ENCODE results near the gene PEPD. TPM values are rescaled to one million over a fixed set of nuclear protein-coding genes. Genes with fewer than 3 reads are reported as not detected.

The PEPD gene
- polyA plus RNA-seq, 1 donor from 2014 or later: 43.9 TPM

DNA sequence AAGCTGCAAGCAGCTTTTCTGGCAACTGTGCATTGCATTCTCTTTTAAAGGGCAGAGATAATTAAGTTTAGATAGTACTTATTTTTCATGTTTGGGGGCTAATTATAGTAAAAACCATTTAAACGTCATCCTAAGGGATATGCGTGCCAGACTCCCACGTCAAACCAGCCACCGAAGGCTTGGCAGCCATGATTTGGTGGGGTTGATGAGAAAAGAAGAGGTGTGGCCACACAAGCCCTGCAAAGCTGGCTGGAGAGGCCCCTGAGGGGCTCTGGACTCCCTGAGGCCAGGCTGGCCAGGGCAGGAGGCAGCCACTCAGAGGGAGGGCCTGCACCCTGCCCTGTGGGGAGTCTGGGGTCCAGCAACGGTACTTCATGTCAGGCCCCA, 17.5 kb downstream of the PEPD start:
- H3K36me3 ChIP-seq (ENCODE audit: insufficient read depth, low read length): no peaks in the 10 kb centered on the region
- no peaks in the 10 kb centered on the region for H3K27me3 ChIP-seq (ENCODE audit: insufficient read depth, low read depth, low read length)
- H3K79me2 ChIP-seq (replicated peaks; ENCODE audit: insufficient read depth, low read length): no peaks in the 10 kb centered on the region
- no peak overlapping the region for H2AFZ ChIP-seq (ENCODE audit: low read depth, low read length)
- H3F3A ChIP-seq (ENCODE audit: insufficient read depth, low read length, poor library complexity, severe bottlenecking): no peaks in the 10 kb centered on the region
- H3K9ac ChIP-seq (ENCODE audit: low read length): no peak overlapping the region
- H3K27ac ChIP-seq (ENCODE audit: low read length): no peak overlapping the region
- no peak overlapping the region for H3K4me3 ChIP-seq (ENCODE audit: low read length)
- H3K9me3 ChIP-seq (ENCODE audit: low read length): no peaks in the 10 kb centered on the region
- H3K4me2 ChIP-seq (ENCODE audit: low read length): no peak overlapping the region
- TF ChIP-seq RAD21 (conservative IDR thresholded peaks at IDR 0.05): no peak
- TF ChIP-seq POLR2AphosphoS5 (IDR thresholded peaks at IDR 0.05): no peak
- TF ChIP-seq SMC3 (conservative IDR thresholded peaks at IDR 0.05; ENCODE audit: poor library complexity): no peak
- TF ChIP-seq REST (IDR thresholded peaks at IDR 0.05; ENCODE audit: borderline replicate concordance): no peak
- no peak for TF ChIP-seq TAF1 (IDR thresholded peaks at IDR 0.05; ENCODE audit: low read depth)
- TF ChIP-seq EZH2 (IDR thresholded peaks at IDR 0.05; ENCODE audit: borderline replicate concordance, insufficient read depth, low read length, poor library complexity, severe bottlenecking): no peak
- no peak for TF ChIP-seq MXI1 (conservative IDR thresholded peaks at IDR 0.05; ENCODE audit: poor library complexity, severe bottlenecking)
- TF ChIP-seq, protein P1, sequence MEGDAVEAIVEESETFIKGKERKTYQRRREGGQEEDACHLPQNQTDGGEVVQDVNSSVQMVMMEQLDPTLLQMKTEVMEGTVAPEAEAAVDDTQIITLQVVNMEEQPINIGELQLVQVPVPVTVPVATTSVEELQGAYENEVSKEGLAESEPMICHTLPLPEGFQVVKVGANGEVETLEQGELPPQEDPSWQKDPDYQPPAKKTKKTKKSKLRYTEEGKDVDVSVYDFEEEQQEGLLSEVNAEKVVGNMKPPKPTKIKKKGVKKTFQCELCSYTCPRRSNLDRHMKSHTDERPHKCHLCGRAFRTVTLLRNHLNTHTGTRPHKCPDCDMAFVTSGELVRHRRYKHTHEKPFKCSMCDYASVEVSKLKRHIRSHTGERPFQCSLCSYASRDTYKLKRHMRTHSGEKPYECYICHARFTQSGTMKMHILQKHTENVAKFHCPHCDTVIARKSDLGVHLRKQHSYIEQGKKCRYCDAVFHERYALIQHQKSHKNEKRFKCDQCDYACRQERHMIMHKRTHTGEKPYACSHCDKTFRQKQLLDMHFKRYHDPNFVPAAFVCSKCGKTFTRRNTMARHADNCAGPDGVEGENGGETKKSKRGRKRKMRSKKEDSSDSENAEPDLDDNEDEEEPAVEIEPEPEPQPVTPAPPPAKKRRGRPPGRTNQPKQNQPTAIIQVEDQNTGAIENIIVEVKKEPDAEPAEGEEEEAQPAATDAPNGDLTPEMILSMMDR (IDR thresholded peaks at IDR 0.05; ENCODE audit: poor library complexity, severe bottlenecking): no peak
- TF ChIP-seq EP300 (conservative IDR thresholded peaks at IDR 0.05; ENCODE audit: poor library complexity, severe bottlenecking): no peak
- no peaks in the 10 kb centered on the region for H3K9me2 ChIP-seq (ENCODE audit: insufficient read depth, low read length)
- no peaks in the 10 kb centered on the region for H4K20me1 ChIP-seq (ENCODE audit: insufficient read depth)

DNA sequence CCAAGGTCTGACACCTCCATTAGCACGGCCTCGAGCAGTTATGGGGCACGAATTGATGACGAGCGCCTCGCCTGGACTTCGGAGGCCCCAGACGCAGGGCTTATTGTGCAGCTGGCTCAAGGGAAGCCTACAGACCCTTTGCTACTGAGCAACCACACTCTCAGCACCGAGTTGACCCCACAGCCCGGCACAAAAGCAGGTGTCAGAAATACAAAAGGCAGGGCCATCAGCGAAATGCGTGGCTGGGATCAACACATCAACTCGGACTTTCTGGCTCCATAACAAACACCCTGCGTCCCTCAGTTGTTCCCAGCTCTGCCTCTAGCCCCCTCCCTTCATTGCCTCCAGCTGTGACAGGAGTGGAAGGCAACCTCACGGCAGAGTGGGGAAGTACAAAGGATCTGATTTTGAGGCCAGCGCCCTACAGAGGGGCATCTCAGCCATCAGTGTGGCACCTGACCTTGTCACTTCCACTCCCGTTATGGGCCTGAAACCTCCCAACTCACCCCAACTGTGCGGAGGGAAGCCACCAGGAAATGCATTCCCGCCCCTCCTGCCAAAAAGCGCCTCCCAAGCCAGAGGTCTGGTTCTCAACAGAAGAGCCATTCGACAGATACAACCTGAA, 18.0 kb downstream of the PEPD start:
- Histone ChIP-seq H3K4me2 (ENCODE audit: low read length) (no peak overlapping the region), H3K9me2 (ENCODE audit: insufficient read depth, low read length) (no peaks in the 10 kb centered on the region), H3K27ac (ENCODE audit: low read length) (no peak overlapping the region), H3K9ac (ENCODE audit: low read length) (no peak overlapping the region), H3K36me3 (ENCODE audit: insufficient read depth, low read length) (no peaks in the 10 kb centered on the region), H3K79me2 (replicated peaks; ENCODE audit: insufficient read depth, low read length) (no peaks in the 10 kb centered on the region), H3K4me3 (ENCODE audit: low read length) (no peak overlapping the region), H3F3A (ENCODE audit: insufficient read depth, low read length, poor library complexity, severe bottlenecking) (no peaks in the 10 kb centered on the region), H2AFZ (ENCODE audit: low read depth, low read length) (no peak overlapping the region), H3K27me3 (ENCODE audit: insufficient read depth, low read depth, low read length) (no peaks in the 10 kb centered on the region), H4K20me1 (ENCODE audit: insufficient read depth) (no peaks in the 10 kb centered on the region), H3K9me3 (ENCODE audit: low read length) (no peaks in the 10 kb centered on the region)
- no peak for TF ChIP-seq EZH2 (IDR thresholded peaks at IDR 0.05; ENCODE audit: borderline replicate concordance, insufficient read depth, low read length, poor library complexity, severe bottlenecking)
- no peak for TF ChIP-seq SMC3 (conservative IDR thresholded peaks at IDR 0.05; ENCODE audit: poor library complexity)
- TF ChIP-seq EP300 (conservative IDR thresholded peaks at IDR 0.05; ENCODE audit: poor library complexity, severe bottlenecking): no peak
- TF ChIP-seq TAF1 (IDR thresholded peaks at IDR 0.05; ENCODE audit: low read depth): no peak
- TF ChIP-seq, protein P1 (IDR thresholded peaks at IDR 0.05; ENCODE audit: poor library complexity, severe bottlenecking): no peak
- no peak for TF ChIP-seq RAD21 (conservative IDR thresholded peaks at IDR 0.05)
- no peak for TF ChIP-seq POLR2AphosphoS5 (IDR thresholded peaks at IDR 0.05)
- no peak for TF ChIP-seq MXI1 (conservative IDR thresholded peaks at IDR 0.05; ENCODE audit: poor library complexity, severe bottlenecking)
- TF ChIP-seq REST (IDR thresholded peaks at IDR 0.05; ENCODE audit: borderline replicate concordance): no peak
